Measurements from ENCODE around the gene ZNF865.
"Not testable (repeated sequence)": the region's sequence is repeated elsewhere in the genome, so short reads cannot be mapped to it uniquely, and the experiment has no call there.

The ZNF865 gene

DNA sequence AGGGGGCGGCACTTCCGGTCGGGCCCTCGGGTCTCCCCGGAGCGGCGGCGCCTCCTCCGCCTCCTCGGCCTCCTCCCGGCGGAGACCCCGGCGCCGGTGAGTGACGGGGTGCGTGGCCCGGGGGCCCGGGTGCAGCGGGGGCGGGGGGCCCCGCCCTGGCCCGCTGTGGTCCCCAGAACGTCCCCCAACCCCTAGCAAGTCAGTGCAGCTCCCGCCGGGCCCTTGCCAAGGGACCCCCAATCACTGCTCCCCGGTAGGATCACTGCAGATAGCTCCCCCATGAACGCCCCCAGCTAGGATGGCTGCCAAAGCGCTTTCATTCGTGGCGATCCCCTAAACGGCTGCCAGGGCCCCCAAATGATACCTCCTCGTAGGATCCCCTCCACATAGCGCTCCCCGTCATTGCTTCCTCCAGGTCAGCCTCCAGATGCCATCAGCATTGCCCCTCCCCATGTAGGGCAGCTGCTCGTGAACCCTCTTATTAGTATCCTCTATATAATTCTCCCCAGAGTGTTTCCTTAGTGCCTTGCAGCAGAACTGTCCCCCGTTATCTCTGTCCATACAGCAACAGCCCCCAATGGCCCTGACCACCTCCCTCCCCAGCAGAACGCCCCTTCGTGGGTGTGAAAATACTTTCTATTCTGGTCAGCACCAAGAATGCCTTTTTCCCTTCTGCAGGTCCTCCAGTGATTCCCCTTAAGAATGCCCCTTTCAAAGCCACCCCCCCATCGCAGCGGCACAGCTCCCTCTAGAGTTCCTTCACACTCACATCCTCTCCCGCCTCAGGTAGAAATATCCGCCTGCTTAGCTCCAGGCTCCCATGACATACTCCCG, at the start of gene ZNF865:
Gene ZNF865, plus strand, starts transcription at position 11 of the 834 bp plus-strand sequence. CDS start 7,972 bp downstream, outside the sequence.
- TF ChIP-seq, protein P1, sequence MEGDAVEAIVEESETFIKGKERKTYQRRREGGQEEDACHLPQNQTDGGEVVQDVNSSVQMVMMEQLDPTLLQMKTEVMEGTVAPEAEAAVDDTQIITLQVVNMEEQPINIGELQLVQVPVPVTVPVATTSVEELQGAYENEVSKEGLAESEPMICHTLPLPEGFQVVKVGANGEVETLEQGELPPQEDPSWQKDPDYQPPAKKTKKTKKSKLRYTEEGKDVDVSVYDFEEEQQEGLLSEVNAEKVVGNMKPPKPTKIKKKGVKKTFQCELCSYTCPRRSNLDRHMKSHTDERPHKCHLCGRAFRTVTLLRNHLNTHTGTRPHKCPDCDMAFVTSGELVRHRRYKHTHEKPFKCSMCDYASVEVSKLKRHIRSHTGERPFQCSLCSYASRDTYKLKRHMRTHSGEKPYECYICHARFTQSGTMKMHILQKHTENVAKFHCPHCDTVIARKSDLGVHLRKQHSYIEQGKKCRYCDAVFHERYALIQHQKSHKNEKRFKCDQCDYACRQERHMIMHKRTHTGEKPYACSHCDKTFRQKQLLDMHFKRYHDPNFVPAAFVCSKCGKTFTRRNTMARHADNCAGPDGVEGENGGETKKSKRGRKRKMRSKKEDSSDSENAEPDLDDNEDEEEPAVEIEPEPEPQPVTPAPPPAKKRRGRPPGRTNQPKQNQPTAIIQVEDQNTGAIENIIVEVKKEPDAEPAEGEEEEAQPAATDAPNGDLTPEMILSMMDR (IDR thresholded peaks at IDR 0.05; ENCODE audit: low read depth, low read length), result peak; percentile 78
- DNase-seq (ENCODE audit: extremely low read depth, low read depth), result peak; percentile 65

DNA sequence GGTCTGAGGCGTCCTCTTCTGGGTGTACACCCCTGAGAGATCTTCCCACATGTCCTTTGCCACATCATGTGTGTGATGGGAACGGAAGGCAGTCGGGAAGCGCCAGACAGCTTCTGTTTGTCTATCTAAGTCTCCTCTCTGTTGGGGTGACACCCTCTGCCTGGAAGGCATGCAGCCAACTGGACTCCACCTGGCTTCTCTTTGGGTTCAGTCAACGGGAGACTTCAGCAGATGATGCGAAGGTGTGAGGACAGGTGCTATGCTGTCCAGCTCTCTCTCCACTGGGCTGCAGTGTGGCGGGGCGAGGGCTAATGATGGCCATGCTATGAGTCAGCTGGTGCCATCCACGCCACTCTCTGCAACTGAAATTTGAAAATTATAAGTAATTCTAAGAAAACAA, 45.8 kb upstream of the ZNF865 start:
- DNase-seq (ENCODE audit: extremely low read depth, low read depth), result no peak
- TF ChIP-seq, protein P1 (IDR thresholded peaks at IDR 0.05; ENCODE audit: low read depth, low read length), result no peak

DNA sequence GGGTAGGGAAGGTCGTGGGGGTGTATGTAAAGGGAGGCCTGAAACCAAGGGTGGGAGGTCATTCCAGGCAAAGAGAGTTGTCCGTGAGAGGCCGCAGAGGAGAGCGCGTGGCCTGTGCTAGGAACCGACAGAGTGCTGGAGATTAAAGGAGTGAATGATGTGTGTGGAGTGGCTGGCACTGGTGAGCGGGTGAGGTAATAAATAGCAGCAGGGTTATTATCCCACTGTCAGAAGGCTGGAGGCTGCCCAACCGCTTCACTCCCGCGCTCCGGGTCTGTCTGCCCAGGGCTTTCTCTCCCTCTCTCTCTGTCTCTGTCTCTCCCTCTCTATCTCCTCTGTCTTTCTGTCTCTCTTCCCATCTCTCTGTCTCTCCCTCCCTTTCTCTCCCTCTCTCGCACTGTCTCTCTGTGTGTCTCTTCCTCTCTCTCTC, 42.2 kb upstream of the ZNF865 start:
- TF ChIP-seq, protein P1 (IDR thresholded peaks at IDR 0.05; ENCODE audit: low read depth, low read length), result no peak
- no peak for DNase-seq (ENCODE audit: extremely low read depth, low read depth)

DNA sequence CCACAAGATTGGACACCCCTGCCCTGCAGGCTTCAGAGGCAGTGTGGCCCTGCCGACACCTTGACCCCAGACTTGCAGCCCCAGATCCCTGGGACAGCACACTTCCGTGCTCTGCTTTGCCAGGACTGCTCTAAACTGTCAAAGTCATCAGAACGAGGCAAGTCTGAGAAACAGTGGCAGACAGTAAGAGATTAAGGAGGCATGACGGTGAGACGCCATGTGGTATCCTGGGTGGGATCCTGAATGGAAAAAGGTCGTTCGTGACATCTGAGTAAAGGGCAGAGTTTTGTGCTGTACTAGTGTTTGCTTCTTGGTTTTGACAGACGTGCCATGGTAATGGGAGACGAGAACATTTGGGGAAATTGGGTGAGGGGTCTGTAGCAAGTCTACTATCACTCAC, 38.6 kb upstream of the ZNF865 start:
- no peak for DNase-seq (ENCODE audit: extremely low read depth, low read depth)
- TF ChIP-seq, protein P1 (IDR thresholded peaks at IDR 0.05; ENCODE audit: low read depth, low read length), result no peak

DNA sequence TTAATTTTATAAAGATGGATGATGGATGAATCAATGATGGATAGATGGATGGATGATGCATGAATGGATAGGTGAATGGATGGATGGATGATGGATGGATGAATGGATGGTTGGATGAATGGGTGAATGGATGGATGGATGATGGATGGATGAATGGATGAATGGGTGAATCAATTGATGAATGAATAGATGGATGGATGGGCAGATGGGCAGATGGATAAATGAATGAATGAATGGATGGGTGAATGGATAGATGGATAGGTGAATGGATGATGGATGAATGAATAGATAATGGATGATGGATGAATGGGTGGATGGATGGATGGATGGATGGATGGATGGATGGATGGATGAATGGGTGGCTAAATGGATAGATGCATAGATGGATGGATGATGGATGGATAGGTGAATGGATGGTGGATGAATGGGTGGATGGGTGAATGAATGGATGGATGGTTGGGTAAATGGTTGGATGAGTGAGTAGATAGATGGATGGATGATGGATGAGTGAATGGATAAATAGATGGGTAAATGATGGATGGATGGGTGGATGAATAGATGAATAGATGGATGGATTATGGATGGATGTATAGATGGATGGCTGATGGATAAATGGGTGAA, 37.6 kb upstream of the ZNF865 start:
- TF ChIP-seq, protein P1 (IDR thresholded peaks at IDR 0.05; ENCODE audit: low read depth, low read length), result no peak
- DNase-seq (ENCODE audit: extremely low read depth, low read depth), result no peak

DNA sequence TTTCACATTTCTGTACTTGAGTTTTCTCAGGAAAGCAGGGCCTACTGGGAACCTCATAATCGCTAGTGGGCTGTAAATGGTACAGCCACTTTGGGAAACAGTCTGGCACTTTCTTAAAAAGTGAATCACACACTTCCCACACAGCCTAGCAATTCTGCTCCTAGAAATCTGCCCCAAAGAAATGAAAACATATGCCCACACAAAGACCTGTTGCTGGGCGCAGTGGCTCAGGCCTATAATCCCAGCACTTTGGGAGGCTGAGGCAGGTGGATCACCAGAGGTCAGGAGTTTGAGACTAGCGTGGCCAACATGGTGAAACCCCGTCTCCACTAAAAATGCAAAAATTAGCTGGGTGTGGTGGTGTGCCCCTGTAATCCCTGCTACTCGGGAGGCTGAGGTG, 36.0 kb upstream of the ZNF865 start:
- DNase-seq (ENCODE audit: extremely low read depth, low read depth), result not testable (repeated sequence)

DNA sequence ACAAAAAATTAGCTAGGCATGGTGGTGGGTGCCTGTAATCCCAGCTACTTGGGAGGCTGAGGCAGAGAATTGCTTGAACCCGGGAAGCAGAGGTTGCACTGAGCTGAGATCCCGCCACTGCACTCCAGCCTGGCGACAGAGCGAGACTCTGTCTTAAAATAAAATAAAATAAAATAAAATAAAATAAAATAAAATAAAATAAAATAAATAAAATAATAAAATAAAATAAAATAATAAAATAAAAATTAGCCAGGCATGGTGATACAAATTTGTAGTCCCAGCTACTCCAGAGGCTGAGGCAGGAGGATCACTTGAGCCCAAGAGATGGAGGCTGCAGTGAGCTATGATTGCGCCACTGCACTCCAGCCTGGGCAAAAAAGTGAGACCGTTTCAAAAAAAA, 31.5 kb upstream of the ZNF865 start:
- not testable (repeated sequence) for DNase-seq (ENCODE audit: extremely low read depth, low read depth)

DNA sequence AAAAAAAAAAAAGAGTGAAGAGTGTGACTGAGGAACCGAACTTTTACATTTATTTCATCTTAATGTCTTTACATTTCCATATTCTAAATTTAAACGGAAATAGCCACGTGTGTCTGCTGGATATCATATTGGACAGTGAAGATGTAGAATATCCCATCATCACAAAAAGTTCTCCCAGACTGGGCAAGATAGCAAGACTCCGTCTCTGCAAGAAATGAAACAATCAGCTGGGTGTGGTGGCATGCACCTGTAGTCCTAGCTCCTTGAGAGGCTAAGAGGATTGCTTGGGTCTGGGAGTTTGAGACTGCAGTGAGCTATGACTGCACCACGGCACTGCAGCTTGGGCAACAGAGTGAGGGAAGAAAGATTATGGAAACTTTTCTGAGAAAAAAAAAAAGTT, 28.7 kb upstream of the ZNF865 start:
- DNase-seq (ENCODE audit: extremely low read depth, low read depth), result no peak
- TF ChIP-seq, protein P1 (IDR thresholded peaks at IDR 0.05; ENCODE audit: low read depth, low read length), result no peak
